ENCODE measurements around the gene C19orf33.
A peak's percentile ranks its signal among the peaks of the same experiment; 100 is the strongest.

The C19orf33 gene

DNA sequence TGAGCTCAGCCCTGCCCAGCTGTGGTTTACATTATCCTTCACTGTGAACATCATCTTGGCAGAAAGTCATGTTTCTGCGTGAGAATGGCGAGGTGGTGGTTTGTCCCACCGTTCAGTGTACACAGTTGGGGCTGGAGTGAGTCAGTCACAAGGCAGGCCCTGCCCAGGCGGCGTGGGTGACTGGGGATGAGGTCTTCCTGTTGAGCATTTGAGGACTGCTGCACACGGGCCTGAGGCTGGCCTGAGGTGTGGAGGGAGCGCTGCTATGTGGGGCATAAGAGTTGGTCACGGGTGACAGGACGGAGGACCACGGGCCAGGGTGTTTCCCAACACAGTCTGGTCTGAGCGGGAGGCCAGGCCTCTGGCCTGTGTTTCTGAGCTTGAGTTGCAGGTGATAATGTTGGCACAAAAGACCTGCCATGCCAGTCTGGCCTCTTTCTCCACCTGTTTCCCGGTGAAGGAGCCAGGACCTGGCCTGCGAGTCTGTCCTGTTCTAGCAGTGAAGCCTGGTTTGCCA, 13.4 kb upstream of the C19orf33 start:
- H3K27ac ChIP-seq, result peak overlapping the region; percentile 98
- TF ChIP-seq, protein P1, sequence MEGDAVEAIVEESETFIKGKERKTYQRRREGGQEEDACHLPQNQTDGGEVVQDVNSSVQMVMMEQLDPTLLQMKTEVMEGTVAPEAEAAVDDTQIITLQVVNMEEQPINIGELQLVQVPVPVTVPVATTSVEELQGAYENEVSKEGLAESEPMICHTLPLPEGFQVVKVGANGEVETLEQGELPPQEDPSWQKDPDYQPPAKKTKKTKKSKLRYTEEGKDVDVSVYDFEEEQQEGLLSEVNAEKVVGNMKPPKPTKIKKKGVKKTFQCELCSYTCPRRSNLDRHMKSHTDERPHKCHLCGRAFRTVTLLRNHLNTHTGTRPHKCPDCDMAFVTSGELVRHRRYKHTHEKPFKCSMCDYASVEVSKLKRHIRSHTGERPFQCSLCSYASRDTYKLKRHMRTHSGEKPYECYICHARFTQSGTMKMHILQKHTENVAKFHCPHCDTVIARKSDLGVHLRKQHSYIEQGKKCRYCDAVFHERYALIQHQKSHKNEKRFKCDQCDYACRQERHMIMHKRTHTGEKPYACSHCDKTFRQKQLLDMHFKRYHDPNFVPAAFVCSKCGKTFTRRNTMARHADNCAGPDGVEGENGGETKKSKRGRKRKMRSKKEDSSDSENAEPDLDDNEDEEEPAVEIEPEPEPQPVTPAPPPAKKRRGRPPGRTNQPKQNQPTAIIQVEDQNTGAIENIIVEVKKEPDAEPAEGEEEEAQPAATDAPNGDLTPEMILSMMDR (conservative IDR thresholded peaks at IDR 0.05), result no peak

DNA sequence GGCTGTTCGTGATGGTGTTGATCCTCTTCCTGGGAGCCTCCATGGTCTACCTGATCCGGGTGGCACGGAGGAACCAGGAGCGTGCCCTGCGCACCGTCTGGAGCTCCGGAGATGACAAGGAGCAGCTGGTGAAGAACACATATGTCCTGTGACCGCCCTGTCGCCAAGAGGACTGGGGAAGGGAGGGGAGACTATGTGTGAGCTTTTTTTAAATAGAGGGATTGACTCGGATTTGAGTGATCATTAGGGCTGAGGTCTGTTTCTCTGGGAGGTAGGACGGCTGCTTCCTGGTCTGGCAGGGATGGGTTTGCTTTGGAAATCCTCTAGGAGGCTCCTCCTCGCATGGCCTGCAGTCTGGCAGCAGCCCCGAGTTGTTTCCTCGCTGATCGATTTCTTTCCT, 12.2 kb upstream of the C19orf33 start:
- peak overlapping the region; percentile 98 for H3K27ac ChIP-seq
- TF ChIP-seq, protein P1 (conservative IDR thresholded peaks at IDR 0.05), result no peak

DNA sequence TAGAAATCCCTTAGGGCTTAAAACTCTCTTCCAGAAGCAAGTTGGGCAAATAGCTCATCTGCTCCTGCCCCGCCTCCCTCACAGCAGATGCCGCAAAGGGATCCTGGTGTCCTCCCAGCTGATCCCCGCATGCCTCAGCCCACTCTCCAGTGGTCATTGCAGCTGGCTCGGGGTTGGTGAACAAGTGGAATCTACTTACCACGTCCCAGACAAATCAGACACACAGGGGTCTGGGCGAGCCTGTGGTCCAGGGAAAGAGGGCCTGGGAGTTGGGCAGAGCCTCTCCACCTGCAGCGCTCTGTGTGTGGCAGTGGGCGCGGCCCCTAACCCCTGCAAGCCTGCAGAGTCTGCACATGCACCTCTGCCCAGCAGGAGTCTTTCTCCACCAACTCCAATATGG, 10.8 kb upstream of the C19orf33 start:
- TF ChIP-seq, protein P1 (conservative IDR thresholded peaks at IDR 0.05), result no peak
- H3K27ac ChIP-seq, result peak overlapping the region; percentile 98; the same call in 1 of the 2 replicates

DNA sequence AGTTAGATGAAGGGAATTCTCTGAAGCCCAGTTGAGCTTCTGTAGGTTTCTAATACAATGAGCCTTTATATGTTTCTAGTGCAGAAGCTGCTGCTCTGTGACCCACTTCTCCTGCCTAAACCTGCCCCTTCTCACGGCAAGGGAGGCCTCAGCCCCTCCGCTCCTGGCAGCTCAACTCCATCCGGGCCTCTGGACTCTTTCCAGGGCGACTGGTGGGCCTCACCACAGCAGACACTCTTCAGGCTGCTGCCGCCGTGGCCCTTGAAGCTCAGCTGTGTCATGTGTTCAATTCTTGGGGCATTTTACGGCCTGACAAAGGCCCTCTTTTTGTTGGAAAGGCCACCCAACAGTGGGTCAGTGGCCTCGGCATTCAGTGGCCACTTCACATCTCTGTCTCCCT, 10.0 kb upstream of the C19orf33 start:
- H3K27ac ChIP-seq, result peak overlapping the region; percentile 9; the same call in 1 of the 2 replicates
- TF ChIP-seq, protein P1 (conservative IDR thresholded peaks at IDR 0.05), result no peak

DNA sequence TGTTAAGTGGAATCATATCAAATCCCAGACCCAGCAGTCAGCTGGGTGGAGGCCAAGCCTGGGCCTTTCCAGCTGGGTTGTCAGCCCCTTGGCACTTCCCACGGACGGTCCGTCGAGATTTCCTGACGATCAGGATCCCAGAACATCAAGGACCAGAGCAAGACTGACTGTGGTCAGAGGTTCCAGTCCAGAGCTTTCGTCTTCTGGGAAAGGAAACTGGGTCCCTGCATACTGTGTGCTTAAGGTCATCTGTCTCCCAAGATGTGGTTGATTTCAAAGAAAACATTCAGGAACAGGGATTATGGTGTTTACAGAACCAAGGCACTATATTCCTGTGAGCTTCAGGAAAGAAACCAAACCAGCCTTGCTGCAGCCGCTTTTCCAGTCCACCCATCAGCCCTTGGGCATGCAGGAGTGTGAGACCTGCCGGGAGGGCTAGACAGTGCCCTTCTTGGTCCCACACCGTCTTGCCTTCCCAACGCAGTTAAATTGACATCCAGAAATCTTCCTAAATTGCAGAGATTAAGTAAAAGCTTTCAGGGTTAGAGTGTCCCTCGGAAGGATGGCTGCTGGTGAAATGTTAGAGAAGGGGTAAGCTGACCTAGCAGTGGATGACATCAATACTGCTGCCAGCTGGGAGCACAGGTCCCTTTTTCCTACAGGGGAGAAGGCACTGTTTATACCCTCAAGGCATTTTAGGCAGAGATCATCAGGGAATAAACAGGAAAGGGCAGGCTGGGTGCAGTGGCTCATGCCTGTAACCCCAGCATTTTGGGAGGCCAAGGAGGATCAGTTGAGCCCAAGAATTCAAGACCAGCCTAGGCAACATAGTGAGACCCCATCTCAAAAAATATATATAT, 5.0 kb upstream of the C19orf33 start:
- TF ChIP-seq, protein P1 (conservative IDR thresholded peaks at IDR 0.05), result no peak
- H3K27ac ChIP-seq, result peak overlapping the region; percentile 91

DNA sequence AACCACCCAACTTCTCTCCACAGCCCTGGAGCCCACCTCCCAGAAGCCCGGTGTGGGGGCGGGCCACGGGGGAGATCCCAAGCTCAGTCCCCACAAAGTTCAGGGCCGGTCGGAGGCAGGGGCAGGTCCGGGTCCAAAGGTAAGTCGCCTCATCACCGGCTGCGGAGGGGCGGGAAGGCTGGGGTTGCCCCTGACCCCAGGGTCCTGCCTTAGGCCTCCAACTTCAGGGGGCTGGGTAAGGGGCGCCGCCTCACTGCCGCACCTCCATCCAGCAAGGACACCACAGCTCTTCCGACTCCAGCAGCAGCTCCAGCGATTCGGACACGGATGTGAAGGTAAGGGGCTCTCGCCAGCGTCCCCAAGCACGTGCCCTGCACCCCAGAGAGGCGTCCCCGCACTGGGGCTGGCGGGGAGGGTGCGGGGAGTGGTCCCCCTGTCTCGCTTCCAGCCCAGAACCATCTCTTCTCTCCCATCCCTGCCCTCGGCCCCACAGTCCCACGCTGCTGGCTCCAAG, 358 bp downstream of the C19orf33 start:
- TF ChIP-seq, protein P1 (conservative IDR thresholded peaks at IDR 0.05), result no peak
- 0 out of 2 replicates have a peak overlapping the region, but pooled peaks have one; percentile 14 for H3K27ac ChIP-seq

DNA sequence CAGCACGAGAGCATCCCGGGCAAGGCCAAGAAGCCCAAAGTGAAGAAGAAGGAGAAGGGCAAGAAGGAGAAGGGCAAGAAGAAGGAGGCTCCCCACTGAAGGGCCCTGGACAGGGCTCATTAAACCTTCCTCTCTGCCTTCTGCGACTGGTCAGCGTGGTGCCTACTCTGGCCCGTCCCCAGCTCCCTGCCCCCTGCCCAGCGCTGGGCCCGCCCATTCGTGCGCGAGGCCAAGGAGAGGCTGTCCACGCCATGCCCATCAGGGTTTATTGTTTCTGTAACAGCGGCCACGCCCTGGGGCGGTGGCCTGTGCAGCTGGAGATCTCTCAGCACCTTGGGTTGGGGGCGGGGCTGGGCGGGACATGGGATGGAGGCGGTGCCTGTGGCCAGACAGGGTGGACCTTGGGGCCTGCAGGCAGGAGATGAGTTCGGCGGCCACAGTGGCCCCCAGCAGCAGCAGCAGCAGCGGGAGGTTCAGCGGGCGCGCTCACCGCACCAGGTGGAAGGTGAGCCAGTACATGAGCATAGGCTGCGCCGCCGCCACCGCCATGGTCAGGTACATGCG, 897 bp downstream of the C19orf33 start:
- TF ChIP-seq, protein P1 (conservative IDR thresholded peaks at IDR 0.05), result no peak
- peak overlapping the region; percentile 14; the same call in 1 of the 2 replicates for H3K27ac ChIP-seq

Measured in VCaP (cell line).